GM21576 (cell line): ENCODE measurements around the gene IVD.

Source experiments
- ATAC-seq: cut with Tn5 transposase; IDR thresholded peaks from one replicate; pipeline ENCODE4 v1.9.1; 2021; ENCODE audit warnings: mild to moderate bottlenecking, moderate library complexity; ENCODE audit not compliant: unreplicated experiment

IVD gene

DNA sequence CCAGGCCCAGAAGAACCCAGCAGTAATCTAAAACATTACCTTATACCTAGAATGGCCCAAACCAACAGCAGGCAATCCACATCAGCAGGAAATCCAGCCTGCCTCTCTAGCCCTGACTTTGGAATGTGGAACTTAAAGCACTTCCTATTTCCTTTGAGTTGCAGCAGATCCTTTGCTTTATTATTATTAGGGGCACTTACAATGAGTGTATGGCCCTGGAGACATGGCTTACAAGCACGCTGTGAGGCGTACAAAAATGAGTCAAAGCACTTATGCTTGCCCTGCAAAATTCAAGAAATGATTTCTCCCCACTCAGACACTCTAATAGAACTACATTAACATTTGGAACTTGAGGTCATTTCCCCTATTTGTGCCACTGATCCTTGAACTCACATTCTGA is 32.6 kb upstream of the IVD start:
- ATAC-seq, result no peak

DNA sequence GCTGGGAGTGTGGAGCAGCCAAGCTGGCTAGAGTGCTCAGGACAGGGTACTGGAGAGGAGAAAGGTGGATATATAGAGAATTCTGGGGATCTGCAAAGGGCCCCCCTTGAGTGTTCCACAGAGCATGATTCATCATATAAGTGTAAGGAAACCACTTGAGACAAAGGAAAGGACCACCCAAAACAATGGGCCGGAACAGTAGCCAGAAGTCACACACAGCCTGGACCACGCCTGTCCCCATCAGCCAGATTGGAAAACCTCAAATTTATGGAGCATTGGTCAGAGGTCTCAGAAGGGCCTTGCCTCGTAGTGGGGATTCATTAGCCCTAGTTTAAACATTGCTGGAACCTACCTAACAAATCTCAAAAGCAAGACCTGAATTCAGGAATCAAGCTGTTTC is 28.0 kb upstream of the IVD start:
- no peak for ATAC-seq

DNA sequence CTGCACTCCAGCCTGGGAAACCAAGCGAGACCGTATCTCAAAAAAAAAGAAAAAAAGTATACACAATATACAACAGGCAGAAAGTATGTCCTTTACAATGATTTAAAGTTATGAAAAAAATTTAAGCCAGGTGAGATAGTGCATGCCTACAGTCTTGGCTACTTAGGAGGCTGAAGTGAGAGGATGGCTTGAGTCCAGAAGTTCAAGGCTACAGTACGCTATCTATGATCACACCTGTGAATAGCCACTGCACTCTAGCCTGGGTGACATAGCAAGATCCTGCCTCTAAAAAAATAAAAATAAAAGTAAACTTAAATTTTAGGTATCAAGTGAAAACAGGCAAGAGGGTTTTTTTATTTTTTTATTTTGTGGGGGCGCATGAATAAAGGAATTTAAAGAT is 26.2 kb upstream of the IVD start:
- ATAC-seq, result no peak

DNA sequence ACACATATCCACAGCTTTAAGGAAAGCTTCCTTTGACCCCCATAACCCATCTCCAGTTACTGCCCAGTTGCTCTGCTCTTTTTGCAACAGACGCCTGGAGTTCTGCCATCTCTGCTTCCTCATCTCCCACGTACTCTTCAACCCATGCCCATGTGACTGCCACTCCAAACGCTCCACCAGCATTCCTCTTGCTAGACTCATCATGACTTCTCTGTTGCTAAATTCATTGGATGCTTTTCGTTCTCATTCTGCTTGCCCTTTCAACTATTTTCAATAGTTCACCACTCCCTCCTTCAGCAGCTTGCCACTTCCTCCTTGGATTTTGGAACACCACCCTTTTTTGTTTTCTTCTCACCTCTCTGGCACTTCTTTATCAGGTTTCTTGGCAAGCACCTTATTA is 25.7 kb upstream of the IVD start:
- ATAC-seq, result no peak

DNA sequence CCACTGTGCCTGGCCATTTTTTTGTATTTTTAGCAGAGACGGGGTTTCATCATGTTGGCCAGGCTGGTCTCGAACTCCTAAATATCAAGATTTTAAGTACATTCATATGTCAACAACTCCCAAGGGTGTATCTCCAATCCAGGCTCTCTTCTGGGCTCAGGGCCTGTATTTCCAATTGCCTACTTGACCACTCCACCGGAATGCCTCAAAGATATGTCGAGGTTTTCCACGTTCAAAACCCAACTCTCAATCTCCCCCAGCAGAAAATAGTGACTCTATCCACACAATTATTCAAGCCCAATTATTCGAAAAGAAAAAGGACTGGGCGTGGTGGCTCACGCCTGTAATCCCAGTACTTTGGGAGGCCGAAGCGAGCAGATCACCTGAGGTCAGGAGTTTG is 25.0 kb upstream of the IVD start:
- no peak for ATAC-seq

DNA sequence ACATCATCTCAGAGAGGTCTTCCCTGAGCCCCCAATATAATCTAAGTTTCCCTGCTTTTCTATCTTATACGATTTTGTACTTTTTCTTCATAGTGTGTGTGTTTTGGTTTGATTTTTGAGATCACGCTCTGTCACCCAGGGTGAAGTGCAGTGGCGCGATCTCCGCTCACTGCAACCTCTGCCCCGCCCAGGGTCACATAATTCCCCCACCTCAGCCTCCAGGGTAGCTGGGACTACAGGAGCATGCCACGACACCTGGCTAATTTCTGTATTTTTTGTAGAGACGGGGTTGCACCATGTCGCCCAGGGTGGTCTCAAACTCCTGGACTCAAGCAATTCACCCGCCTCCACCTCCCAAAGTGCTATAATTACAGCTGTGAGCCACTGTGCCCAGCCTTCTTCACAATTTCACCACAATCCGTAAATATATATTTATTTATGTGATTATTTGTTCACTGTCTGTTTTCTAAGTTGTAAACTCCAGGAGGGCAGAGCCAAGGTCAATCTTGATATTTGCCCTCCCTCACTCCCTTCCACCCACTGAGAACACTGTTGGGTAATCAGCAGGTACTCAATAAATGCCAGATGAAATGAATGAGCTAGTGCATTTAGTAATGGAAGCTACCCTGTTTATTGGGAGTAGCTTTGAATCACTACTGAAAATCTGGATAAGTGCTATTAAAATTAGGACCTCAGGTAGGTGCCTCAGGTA is 23.6 kb upstream of the IVD start:
- ATAC-seq, result no peak

DNA sequence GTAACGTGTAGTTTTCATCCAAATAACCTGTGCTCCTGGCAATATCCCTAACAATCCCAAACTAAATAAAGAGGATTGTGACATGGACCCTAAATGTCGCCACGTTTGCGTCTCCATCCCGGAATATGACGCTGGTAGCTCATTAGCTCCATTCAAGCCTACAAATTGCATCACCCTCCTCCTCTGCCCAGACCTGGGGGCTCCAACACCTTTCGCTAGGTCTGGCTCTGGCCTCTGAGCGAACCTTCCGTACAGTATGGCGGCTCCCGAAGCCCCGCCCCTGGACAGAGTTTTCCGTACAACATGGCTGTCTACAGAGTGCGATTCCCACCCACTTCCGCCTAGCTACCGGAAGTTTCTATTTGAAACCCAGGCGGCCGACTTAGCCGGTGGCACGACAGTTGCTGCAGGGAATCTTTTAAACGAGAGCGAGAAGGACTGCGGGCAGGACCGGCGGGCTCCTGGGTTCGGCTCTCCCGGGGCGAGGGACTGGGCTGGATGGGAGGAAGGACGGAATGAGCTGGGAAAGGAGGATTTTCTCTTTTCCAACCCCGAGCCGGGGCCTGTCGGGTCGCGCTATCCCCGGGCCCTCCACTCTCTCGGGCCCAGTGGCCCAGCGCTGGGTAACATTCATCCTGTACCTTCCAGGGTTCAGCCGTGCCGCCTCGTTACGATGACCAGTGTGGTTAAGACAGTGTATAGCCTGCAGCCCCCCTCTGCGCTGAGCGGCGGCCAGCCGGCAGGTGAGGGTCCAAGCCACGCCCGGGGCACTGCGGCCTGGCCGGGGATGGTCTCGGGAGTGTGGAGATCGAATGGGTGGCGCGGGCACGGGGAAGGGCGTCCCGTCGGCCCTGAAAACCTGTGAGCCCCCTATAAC is 22.8 kb upstream of the IVD start, which contains the start of gene KNSTRN:
TSS of gene KNSTRN (plus strand) at position 142 of the 877 bp plus-strand sequence. CDS start at position 257, 115 bp downstream.
- peak; percentile 95 for ATAC-seq

DNA sequence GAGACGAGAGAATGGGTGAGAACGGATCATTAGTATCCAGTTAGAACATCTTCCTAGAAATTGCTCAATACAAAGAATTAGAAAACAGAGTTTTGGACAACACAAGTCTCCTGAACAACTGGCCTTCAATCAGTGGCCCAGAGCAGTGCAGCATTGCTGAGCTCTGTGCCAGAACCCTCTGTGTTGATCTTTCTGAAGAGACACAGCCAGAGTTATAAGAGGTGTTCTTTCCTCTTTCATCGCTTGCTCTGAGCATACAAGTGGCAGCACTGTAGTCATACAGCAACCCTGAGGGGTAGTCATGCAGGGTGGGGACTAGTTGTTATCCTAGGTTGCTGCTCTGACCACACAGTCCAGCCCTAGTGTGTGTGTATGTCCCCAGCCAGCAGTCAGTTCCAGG is 19.1 kb upstream of the IVD start:
- no peak for ATAC-seq

DNA sequence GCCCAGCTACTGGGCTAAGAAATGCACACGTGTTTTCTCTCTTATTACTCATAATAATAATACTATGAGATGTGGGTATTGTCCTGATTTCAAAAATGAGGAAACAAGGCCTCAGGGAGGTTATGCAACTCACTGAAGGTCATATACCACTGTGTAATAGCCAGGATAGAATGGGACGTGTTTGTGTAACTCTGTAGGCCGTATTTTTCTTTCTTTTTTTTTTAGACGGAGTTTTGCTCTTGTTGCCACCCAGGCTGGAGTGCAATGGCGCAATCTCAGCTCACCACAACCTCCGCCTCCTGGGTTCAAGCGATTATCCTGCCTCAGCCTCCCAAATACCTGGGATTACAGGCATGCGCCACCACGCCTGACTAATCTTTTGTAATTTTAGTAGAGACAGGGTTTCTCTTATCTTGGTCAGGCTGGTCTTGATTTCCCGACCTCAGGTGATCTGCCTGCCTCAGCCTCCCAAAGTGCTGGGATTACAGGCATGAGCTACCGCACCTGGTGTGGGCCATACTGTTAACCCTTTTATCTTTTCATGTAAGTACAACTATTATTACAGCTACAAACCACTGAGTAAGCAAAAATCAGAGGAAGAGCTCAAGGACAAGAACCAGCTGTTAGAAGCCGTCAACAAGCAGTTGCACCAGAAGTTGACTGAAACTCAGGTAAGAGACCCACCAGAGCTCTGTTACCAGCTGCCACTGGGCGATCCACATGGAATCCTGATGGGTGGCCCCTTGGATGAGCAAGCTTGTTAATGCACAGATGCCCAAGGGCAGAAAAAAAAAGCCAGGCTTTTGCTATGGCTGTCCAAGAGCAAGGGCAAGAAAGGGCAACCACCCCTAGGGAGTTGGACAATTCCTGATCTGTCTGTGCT is 16.4 kb upstream of the IVD start:
- no peak for ATAC-seq

GRCh38 chr15:40389824-40390595 is 15.6 kb upstream of the IVD start:
- no peak for ATAC-seq

DNA sequence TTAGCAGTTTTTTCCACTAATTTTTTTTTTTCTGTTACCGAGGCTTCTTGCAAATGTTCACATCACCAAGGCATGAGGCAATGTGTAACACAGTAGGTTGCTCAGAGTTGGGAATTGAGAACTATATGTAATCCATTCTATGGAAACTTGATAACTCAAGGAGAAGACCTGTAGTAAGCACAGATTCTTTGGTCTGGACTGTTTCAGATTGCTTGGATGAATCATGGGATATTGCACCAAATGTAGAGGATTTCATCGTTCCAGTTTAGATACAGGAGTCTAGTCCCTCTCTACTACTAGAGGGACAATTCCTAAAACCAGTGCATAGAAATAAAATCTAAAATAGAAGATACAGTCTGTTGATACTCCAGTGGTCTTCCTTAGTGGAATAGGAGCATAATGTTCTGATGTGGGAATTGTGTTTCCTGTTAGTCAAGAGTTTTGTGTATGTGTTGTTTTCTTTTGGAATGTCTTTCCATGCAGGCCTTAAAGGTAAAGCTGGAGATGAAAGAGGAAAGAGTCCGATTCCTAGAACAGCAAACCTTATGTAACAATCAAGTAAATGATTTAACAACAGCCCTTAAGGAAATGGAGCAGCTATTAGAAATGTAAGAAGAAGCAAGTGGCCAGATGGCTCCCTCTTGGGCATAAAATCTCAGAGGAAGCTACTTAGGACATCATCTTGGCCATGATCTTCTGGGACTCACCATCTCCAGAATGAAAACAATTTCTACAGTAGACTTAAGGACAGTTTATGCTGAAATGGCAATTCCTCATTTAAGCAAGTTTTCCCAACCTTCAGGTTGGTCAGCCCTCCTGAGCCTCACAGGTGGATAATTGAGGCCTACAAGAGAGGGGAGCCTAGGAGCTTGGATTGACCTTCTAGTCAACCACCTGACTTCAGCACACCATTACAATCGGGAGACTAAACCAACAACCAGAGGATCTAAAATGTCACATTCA is 12.3 kb upstream of the IVD start:
- ATAC-seq, result no peak

DNA sequence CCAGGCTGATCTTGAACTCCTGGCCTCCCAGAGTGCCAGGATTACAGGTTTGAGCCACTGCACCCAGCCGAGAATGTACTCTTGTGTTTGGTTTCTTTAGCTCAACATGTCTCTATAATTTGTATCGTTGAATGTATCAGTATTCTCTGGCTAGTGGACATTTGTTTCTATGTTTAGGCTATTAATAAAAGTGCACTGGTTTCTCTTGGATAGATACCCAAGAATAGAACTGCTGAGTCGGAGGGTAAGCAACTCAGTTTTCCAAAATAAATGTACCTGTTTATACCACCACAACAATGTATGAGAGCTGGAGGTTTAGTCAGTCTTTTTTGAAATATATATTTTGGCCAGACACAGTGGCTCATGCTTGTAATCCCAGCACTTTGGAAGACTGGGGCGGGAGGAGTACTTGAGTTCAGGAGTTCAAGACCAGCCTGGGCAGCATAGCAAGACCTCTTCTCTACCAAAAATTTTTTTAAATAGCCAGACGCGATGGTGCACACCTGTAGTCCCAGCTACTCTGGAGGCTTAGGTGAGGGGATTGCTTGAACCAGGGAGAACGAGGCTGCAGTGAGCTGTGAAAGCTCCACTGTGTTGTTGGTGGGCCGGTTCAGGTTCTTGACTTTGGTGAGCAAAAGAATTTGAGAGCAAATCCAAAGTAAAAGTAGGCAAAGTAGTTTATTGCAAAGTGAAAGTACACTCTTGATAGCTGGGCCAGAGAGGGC is 7.7 kb upstream of the IVD start:
- ATAC-seq, result no peak

GRCh38 chr15:40398413-40398873 is 7.2 kb upstream of the IVD start:
- peak; percentile 81 for ATAC-seq

DNA sequence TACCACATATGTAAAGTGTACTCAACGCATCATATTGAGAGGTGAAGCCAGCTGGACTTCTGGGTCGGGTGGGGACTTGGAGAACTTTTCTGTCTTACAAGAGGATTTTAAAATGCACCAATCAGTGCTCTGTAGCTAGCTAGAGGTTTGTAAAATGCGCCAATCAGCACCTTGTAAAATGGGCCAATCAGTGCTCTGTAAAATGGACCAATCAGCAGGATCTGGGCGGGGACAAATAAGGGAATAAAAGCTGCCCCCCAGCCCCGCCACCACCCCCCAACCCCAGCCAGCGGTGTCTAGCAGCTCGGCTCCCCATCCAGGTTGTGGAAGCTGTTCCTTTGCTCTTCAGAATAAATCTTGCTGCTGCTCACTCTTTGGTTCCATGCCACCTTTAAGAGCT is 6.2 kb upstream of the IVD start:
- no peak for ATAC-seq

GRCh38 chr15:40407330-40407990 is 1.9 kb downstream of the IVD start:
- ATAC-seq, result peak; percentile 54

DNA sequence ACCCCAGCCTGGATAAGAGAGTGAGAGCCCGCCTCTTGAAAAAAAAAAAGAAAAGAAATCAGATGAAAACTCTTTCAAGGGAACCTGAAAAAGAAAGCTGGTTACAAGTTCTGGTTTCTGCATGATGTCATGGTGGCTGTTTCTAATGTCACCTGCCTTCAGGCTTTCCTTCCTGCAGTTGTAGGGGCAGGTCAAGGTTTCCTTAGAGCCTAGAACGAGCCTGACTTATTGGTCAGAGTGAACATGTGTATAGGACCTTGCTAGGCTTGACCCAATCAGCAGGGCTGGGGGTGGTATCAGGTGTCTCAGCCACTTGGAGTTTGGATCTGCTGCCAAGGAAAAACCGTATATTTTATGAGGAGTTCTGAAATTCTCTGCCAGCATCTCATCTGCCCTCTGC is 3.8 kb downstream of the IVD start:
- peak; percentile 33 for ATAC-seq

- ATAC-seq, result no peak
Measured at GRCh38 chr15:40410476-40410875, 4.9 kb downstream of the IVD start.
